ENCODE measurements around the gene GALNTL6. TPM values are rescaled to one million over a fixed set of nuclear protein-coding genes. Genes with fewer than 3 reads are reported as not detected.

The GALNTL6 gene
- total RNA-seq, 1 donor from 2014 or later = 2.1 TPM

- H3K4me1 ChIP-seq (ENCODE audit: control insufficient read depth in 3 of 3, insufficient read depth in 3 of 3, low read length in 3 of 3) = no peaks in the 10 kb centered on the region
- no peaks in the 10 kb centered on the region for H3K36me3 ChIP-seq (ENCODE audit: control insufficient read depth in 3 of 3, insufficient read depth in 3 of 3, low read length in 3 of 3)
Observed at GRCh38 chr4:172127168-172127567, 314.0 kb downstream of the GALNTL6 start.

DNA sequence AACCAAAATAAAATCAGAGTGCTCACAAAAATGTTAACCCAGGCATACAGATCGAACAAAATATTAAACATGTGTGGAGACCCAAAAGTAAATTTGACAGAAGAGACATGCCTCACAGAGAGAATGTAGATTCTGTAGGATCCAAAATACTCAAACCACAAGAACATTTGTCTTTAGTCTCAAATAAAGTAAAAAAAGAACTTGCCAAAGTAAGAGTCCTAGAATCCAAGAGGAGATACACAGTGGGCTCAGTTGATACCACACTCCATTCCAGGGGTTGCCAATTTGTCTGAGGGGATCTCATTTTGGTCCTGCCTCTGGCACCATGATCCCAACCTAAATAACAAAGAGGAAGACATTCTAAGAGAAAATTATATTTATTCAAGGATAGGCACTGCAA, 316.4 kb downstream of the GALNTL6 start:
- Histone ChIP-seq H3K27ac (ENCODE audit: low read depth, low read length) (no peak overlapping the region), H3K9me3 (ENCODE audit: control insufficient read depth in 3 of 3, low read length in 3 of 3) (no peaks in the 10 kb centered on the region), H3K4me3 (ENCODE audit: low read length in 3 of 3) (no peak overlapping the region), H3K36me3 (ENCODE audit: control insufficient read depth in 3 of 3, insufficient read depth in 3 of 3, low read length in 3 of 3) (no peaks in the 10 kb centered on the region), H3K9ac (ENCODE audit: low read depth in 1 of 3, low read length in 3 of 3) (no peak overlapping the region), H3K4me1 (ENCODE audit: control insufficient read depth in 3 of 3, insufficient read depth in 3 of 3, low read length in 3 of 3) (no peaks in the 10 kb centered on the region), H3K27me3 (ENCODE audit: control insufficient read depth in 3 of 3, insufficient read depth in 3 of 3, low read length in 3 of 3) (no peaks in the 10 kb centered on the region)

More at GRCh38 chr4:172127168-172127567, 314.0 kb downstream of the GALNTL6 start:
- H3K27ac ChIP-seq (ENCODE audit: low read depth, low read length) = no peak overlapping the region
- no peaks in the 10 kb centered on the region for H3K27me3 ChIP-seq (ENCODE audit: control insufficient read depth in 3 of 3, insufficient read depth in 3 of 3, low read length in 3 of 3)
- H3K9me3 ChIP-seq (ENCODE audit: control insufficient read depth in 3 of 3, low read length in 3 of 3) = no peaks in the 10 kb centered on the region
- H3K4me3 ChIP-seq (ENCODE audit: low read length in 3 of 3) = no peak overlapping the region
- H3K9ac ChIP-seq (ENCODE audit: low read depth in 1 of 3, low read length in 3 of 3) = no peak overlapping the region

- Histone ChIP-seq H3K4me3 (ENCODE audit: low read length in 3 of 3) (no peak overlapping the region), H3K27me3 (ENCODE audit: control insufficient read depth in 3 of 3, insufficient read depth in 3 of 3, low read length in 3 of 3) (no peaks in the 10 kb centered on the region), H3K4me1 (ENCODE audit: control insufficient read depth in 3 of 3, insufficient read depth in 3 of 3, low read length in 3 of 3) (no peaks in the 10 kb centered on the region), H3K27ac (ENCODE audit: low read depth, low read length) (no peak overlapping the region), H3K36me3 (ENCODE audit: control insufficient read depth in 3 of 3, insufficient read depth in 3 of 3, low read length in 3 of 3) (no peaks in the 10 kb centered on the region), H3K9me3 (ENCODE audit: control insufficient read depth in 3 of 3, low read length in 3 of 3) (no peaks in the 10 kb centered on the region), H3K9ac (ENCODE audit: low read depth in 1 of 3, low read length in 3 of 3) (no peak overlapping the region)
Observed at GRCh38 chr4:172134521-172134920, 321.3 kb downstream of the GALNTL6 start.

GRCh38 chr4:172141025-172141424, 327.8 kb downstream of the GALNTL6 start:
- no peak overlapping the region for H3K4me3 ChIP-seq (ENCODE audit: low read length in 3 of 3)
- H3K27me3 ChIP-seq (ENCODE audit: control insufficient read depth in 3 of 3, insufficient read depth in 3 of 3, low read length in 3 of 3) = no peaks in the 10 kb centered on the region
- no peaks in the 10 kb centered on the region for H3K4me1 ChIP-seq (ENCODE audit: control insufficient read depth in 3 of 3, insufficient read depth in 3 of 3, low read length in 3 of 3)
- H3K9me3 ChIP-seq (ENCODE audit: control insufficient read depth in 3 of 3, low read length in 3 of 3) = no peaks in the 10 kb centered on the region
- H3K9ac ChIP-seq (ENCODE audit: low read depth in 1 of 3, low read length in 3 of 3) = no peak overlapping the region
- H3K36me3 ChIP-seq (ENCODE audit: control insufficient read depth in 3 of 3, insufficient read depth in 3 of 3, low read length in 3 of 3) = no peaks in the 10 kb centered on the region
- no peak overlapping the region for H3K27ac ChIP-seq (ENCODE audit: low read depth, low read length)

GRCh38 chr4:172142281-172142741, 329.1 kb downstream of the GALNTL6 start:
- Histone ChIP-seq H3K9me3 (ENCODE audit: control insufficient read depth in 3 of 3, low read length in 3 of 3) (no peaks in the 10 kb centered on the region), H3K36me3 (ENCODE audit: control insufficient read depth in 3 of 3, insufficient read depth in 3 of 3, low read length in 3 of 3) (no peaks in the 10 kb centered on the region), H3K9ac (ENCODE audit: low read depth in 1 of 3, low read length in 3 of 3) (no peak overlapping the region), H3K4me3 (ENCODE audit: low read length in 3 of 3) (no peak overlapping the region), H3K27me3 (ENCODE audit: control insufficient read depth in 3 of 3, insufficient read depth in 3 of 3, low read length in 3 of 3) (no peaks in the 10 kb centered on the region), H3K27ac (ENCODE audit: low read depth, low read length) (no peak overlapping the region), H3K4me1 (ENCODE audit: control insufficient read depth in 3 of 3, insufficient read depth in 3 of 3, low read length in 3 of 3) (no peaks in the 10 kb centered on the region)

DNA sequence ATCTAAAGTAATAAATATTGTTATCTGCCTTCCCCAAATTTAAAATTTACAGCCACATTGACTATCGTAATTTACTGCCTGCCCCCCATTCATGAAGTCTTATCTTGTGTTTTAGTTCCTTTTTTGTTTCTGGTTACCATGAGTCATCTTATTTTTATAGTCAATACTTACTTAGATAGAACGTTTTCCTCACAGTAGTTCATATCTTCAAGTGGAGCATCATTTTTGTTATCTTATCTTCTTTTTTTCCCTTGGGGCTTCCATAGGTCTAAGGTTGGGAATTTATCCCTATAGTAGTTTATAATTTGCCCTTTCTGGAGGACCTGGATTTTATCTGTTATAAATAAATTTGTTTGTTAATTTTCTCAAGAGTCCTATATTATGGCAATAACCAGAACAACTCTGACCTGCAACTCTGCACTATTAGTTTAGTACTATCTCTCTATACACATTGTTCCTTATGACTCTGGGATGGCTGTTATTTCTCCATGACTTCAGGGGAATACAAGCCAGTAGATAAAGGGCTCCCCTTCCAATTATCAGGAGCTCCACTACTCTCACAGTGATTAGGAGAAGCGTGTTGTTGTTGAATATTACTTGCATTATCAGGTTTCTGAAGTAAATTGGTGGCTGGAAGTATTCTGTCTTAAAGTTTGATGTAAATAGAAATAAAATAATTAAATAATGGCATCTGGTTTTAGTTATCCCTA, 330.6 kb downstream of the GALNTL6 start:
- Histone ChIP-seq H3K4me3 (ENCODE audit: low read length in 3 of 3) (no peak overlapping the region), H3K27ac (ENCODE audit: low read depth, low read length) (no peak overlapping the region), H3K9me3 (ENCODE audit: control insufficient read depth in 3 of 3, low read length in 3 of 3) (no peaks in the 10 kb centered on the region), H3K9ac (ENCODE audit: low read depth in 1 of 3, low read length in 3 of 3) (no peak overlapping the region), H3K36me3 (ENCODE audit: control insufficient read depth in 3 of 3, insufficient read depth in 3 of 3, low read length in 3 of 3) (no peaks in the 10 kb centered on the region), H3K4me1 (ENCODE audit: control insufficient read depth in 3 of 3, insufficient read depth in 3 of 3, low read length in 3 of 3) (no peaks in the 10 kb centered on the region), H3K27me3 (ENCODE audit: control insufficient read depth in 3 of 3, insufficient read depth in 3 of 3, low read length in 3 of 3) (no peaks in the 10 kb centered on the region)

GRCh38 chr4:172147687-172148086, 334.5 kb downstream of the GALNTL6 start:
- H3K27me3 ChIP-seq (ENCODE audit: control insufficient read depth in 3 of 3, insufficient read depth in 3 of 3, low read length in 3 of 3) = no peaks in the 10 kb centered on the region
- H3K4me1 ChIP-seq (ENCODE audit: control insufficient read depth in 3 of 3, insufficient read depth in 3 of 3, low read length in 3 of 3) = no peaks in the 10 kb centered on the region
- H3K27ac ChIP-seq (ENCODE audit: low read depth, low read length) = no peak overlapping the region
- no peak overlapping the region for H3K4me3 ChIP-seq (ENCODE audit: low read length in 3 of 3)
- H3K9ac ChIP-seq (ENCODE audit: low read depth in 1 of 3, low read length in 3 of 3) = no peak overlapping the region
- H3K9me3 ChIP-seq (ENCODE audit: control insufficient read depth in 3 of 3, low read length in 3 of 3) = no peaks in the 10 kb centered on the region
- no peaks in the 10 kb centered on the region for H3K36me3 ChIP-seq (ENCODE audit: control insufficient read depth in 3 of 3, insufficient read depth in 3 of 3, low read length in 3 of 3)

DNA sequence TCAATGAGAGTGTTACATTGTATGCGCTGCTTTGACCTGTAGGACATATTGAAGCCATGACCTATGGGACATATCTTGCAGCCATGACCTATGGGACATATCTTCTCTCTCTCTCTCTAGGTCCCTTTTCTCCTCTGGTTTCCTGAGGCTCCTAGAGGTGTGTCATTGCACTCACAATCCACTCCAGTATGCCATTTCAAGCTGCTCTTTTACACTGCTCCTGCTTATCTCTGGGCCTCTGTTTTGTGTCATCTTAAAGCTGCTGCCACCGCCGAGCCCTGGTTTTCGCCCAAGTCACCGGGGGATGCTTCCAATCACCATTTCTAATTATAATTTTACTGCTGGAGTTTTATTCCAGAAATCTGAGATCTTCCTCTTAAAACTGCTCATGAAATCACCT, 336.1 kb downstream of the GALNTL6 start:
- H3K9ac ChIP-seq (ENCODE audit: low read depth in 1 of 3, low read length in 3 of 3) = no peak overlapping the region
- no peaks in the 10 kb centered on the region for H3K9me3 ChIP-seq (ENCODE audit: control insufficient read depth in 3 of 3, low read length in 3 of 3)
- no peaks in the 10 kb centered on the region for H3K27me3 ChIP-seq (ENCODE audit: control insufficient read depth in 3 of 3, insufficient read depth in 3 of 3, low read length in 3 of 3)
- H3K36me3 ChIP-seq (ENCODE audit: control insufficient read depth in 3 of 3, insufficient read depth in 3 of 3, low read length in 3 of 3) = no peaks in the 10 kb centered on the region
- H3K4me3 ChIP-seq (ENCODE audit: low read length in 3 of 3) = no peak overlapping the region
- H3K27ac ChIP-seq (ENCODE audit: low read depth, low read length) = no peak overlapping the region
- no peaks in the 10 kb centered on the region for H3K4me1 ChIP-seq (ENCODE audit: control insufficient read depth in 3 of 3, insufficient read depth in 3 of 3, low read length in 3 of 3)

DNA sequence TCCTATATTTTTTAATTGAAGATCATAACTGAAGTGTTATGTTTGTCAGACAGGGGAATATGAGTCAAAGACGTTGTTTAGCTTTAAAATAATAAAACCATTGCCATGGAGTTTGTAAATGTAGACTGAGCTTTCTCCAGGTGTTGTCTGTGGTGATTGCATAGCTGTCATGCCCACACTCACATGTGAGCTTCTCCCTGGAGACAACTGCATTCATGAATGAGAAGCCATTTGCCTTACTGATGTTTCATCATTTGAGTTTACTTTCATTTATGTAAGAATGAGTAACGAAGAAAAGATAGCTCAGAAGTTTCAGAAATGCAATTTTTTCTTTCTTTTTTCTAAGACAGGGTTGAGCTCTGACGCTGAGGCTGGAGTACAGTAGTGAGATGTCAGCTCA, 339.1 kb downstream of the GALNTL6 start:
- Histone ChIP-seq H3K27ac (ENCODE audit: low read depth, low read length) (no peak overlapping the region), H3K9me3 (ENCODE audit: control insufficient read depth in 3 of 3, low read length in 3 of 3) (no peaks in the 10 kb centered on the region), H3K27me3 (ENCODE audit: control insufficient read depth in 3 of 3, insufficient read depth in 3 of 3, low read length in 3 of 3) (no peaks in the 10 kb centered on the region), H3K36me3 (ENCODE audit: control insufficient read depth in 3 of 3, insufficient read depth in 3 of 3, low read length in 3 of 3) (no peaks in the 10 kb centered on the region), H3K9ac (ENCODE audit: low read depth in 1 of 3, low read length in 3 of 3) (no peak overlapping the region), H3K4me3 (ENCODE audit: low read length in 3 of 3) (no peak overlapping the region), H3K4me1 (ENCODE audit: control insufficient read depth in 3 of 3, insufficient read depth in 3 of 3, low read length in 3 of 3) (no peaks in the 10 kb centered on the region)

DNA sequence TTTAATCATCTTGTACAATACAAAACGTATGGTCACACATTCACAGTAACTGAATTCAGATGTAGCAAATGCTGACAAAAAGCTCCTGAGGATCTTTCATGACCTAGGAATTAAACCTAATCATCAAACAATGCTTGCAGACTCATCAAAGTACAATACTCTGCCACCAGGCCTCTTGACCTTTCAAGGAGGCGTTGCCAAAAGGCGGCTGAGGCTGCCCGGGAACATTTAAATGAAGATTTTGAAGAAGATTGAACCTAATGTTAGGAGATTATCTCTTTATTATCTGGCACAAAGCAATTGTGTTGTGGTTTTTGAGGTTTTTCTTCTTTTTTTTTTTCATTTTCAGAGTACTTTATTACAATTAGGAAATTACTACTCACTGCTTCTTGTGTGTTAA, 340.5 kb downstream of the GALNTL6 start:
- Histone ChIP-seq H3K27ac (ENCODE audit: low read depth, low read length) (no peak overlapping the region), H3K4me1 (ENCODE audit: control insufficient read depth in 3 of 3, insufficient read depth in 3 of 3, low read length in 3 of 3) (no peaks in the 10 kb centered on the region), H3K9ac (ENCODE audit: low read depth in 1 of 3, low read length in 3 of 3) (no peak overlapping the region), H3K9me3 (ENCODE audit: control insufficient read depth in 3 of 3, low read length in 3 of 3) (no peaks in the 10 kb centered on the region), H3K27me3 (ENCODE audit: control insufficient read depth in 3 of 3, insufficient read depth in 3 of 3, low read length in 3 of 3) (no peaks in the 10 kb centered on the region), H3K36me3 (ENCODE audit: control insufficient read depth in 3 of 3, insufficient read depth in 3 of 3, low read length in 3 of 3) (no peaks in the 10 kb centered on the region), H3K4me3 (ENCODE audit: low read length in 3 of 3) (no peak overlapping the region)

Measured in skeletal muscle tissue (tissue), 4 donors.